HEK293 (cell line): ENCODE results near the gene SEC22A.

Experiments used
- CTCF ChIP-seq: fragments of 450-650 bp; formaldehyde crosslinking; IDR thresholded peaks from 2 replicates; pipeline ENCODE4 v1.5.1; 2016; ENCODE audit warnings: missing biosample characterization, missing genetic modification characterization
- ZFP3 ChIP-seq: fragments of 450-650 bp; formaldehyde crosslinking; IDR thresholded peaks from 2 replicates; pipeline ENCODE4 v1.5.1; 2016; ENCODE audit warnings: low read depth, missing biosample characterization, missing genetic modification characterization
- TF ChIP-seq, protein P1 (sequence below): fragments of 450-650 bp; formaldehyde crosslinking; IDR thresholded peaks from 2 replicates; pipeline ENCODE4 v1.5.1; 2016; ENCODE audit warnings: missing biosample characterization, missing genetic modification characterization, low read depth

DNA sequence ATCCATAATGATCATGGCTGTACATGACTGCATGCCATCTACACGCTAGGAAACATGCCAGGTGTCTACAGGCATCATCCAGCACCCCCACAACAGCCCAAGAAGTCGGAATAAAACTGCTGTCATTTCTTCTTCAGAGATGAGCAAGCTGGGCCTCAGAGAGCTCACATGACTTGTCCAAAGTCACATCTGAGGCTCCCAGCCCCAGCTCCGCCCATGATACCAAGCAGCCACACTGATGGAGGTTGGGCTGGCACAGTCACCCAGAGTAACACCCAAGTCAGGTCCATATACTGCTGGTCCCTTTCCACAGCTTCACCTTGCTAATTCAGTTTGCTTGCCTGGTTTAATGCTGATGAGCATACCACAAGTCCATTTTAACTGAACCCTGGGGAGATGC lies 116.6 kb downstream of the SEC22A start:
- TF ChIP-seq ZFP3: no peak
- TF ChIP-seq CTCF (tag by site-specific recombination): no peak
- TF ChIP-seq, protein P1, sequence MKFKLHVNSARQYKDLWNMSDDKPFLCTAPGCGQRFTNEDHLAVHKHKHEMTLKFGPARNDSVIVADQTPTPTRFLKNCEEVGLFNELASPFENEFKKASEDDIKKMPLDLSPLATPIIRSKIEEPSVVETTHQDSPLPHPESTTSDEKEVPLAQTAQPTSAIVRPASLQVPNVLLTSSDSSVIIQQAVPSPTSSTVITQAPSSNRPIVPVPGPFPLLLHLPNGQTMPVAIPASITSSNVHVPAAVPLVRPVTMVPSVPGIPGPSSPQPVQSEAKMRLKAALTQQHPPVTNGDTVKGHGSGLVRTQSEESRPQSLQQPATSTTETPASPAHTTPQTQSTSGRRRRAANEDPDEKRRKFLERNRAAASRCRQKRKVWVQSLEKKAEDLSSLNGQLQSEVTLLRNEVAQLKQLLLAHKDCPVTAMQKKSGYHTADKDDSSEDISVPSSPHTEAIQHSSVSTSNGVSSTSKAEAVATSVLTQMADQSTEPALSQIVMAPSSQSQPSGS (tag by site-specific recombination): no peak
